ENCODE measurements around the gene MRTFB.

- TF ChIP-seq CTCF (IDR thresholded peaks at IDR 0.05) (no peak), POLR2A (IDR thresholded peaks at IDR 0.05) (no peak)
Measured at GRCh38 chr16:14092561-14092960, 21.4 kb downstream of the MRTFB start.
